ENCODE data around the gene CTXN2.

Gene CTXN2

DNA sequence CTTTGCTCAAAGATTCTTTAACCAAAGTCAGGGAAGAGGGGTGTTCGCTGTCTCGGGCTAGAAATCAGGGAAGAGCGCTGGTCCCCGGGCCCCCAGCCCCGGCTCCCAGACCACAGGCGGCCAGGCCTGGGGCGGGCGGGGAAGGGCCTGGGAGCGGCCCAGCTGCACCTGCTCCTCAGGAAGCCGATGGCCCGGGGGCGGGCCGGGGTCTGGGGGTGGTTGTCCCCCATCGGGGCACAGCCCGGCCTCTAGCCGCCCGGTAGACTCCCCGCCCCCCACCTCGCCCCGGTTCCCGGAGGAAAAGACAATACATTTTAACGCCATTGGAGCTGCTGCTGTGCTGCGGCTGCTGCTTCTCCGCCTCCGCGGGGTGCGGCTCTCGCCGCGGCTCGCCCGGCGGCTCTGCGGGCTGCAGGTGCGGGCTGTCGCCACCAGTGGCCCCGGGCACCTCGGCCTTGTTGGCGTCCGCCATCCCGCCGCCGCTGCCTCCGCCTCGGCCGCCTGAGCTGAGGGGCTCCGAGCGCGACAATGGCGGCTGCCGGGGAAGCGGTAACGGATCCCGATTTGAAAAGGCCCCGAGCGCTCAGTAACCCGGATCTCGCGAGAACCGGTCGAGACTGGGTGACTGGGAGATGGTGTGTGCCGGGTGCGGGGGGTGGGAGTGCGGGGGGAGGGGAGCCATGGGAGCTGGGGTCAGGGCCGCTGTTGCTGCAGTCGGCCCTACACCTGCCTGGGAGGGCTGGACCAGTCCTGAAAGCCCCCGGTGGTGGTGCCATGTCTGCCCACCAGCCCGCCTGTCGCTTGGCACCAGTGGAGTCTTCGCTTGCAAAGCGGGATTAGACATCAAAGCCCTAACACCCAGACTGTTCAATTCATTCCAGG lies 13.5 kb upstream of the CTXN2 start, which contains the start of gene MYEF2:
Gene MYEF2, minus strand, starts transcription at position 530 of the 882 bp plus-strand sequence. Its CDS starts 58 bp downstream, at position 472.
- Histone ChIP-seq H3K27me3 (ENCODE audit: low read length) (no peaks in the 10 kb centered on the region), H3K9me3 (ENCODE audit: insufficient read depth, low read length) (no peaks in the 10 kb centered on the region), H3F3A (ENCODE audit: insufficient read depth) (no peaks in the 10 kb centered on the region), H3K79me2 (ENCODE audit: insufficient read depth, low read length) (no peaks in the 10 kb centered on the region), H4K20me1 (ENCODE audit: low read depth, low read length) (no peaks in the 10 kb centered on the region), H3K9me2 (replicated peaks; ENCODE audit: insufficient read depth, low read length) (no peaks in the 10 kb centered on the region), H3K4me2 (ENCODE audit: low read depth, low read length, poor library complexity, severe bottlenecking) (no peak within 1 kb of the TSS), H3K4me3 (ENCODE audit: insufficient read depth, low read length, poor library complexity, severe bottlenecking) (no peak within 1 kb of the TSS), H3K36me3 (ENCODE audit: low read length) (no peaks in the 10 kb centered on the region), H3K9ac (ENCODE audit: low read length) (no peak within 1 kb of the TSS), H2AFZ (ENCODE audit: low read depth, low read length, severe bottlenecking) (no peak within 1 kb of the TSS), H3K27ac (ENCODE audit: low read depth, low read length) (no peak within 1 kb of the TSS)
- no peak for TF ChIP-seq EZH2phosphoT487 (conservative IDR thresholded peaks at IDR 0.05; ENCODE audit: low read length)
- TF ChIP-seq, protein P1, sequence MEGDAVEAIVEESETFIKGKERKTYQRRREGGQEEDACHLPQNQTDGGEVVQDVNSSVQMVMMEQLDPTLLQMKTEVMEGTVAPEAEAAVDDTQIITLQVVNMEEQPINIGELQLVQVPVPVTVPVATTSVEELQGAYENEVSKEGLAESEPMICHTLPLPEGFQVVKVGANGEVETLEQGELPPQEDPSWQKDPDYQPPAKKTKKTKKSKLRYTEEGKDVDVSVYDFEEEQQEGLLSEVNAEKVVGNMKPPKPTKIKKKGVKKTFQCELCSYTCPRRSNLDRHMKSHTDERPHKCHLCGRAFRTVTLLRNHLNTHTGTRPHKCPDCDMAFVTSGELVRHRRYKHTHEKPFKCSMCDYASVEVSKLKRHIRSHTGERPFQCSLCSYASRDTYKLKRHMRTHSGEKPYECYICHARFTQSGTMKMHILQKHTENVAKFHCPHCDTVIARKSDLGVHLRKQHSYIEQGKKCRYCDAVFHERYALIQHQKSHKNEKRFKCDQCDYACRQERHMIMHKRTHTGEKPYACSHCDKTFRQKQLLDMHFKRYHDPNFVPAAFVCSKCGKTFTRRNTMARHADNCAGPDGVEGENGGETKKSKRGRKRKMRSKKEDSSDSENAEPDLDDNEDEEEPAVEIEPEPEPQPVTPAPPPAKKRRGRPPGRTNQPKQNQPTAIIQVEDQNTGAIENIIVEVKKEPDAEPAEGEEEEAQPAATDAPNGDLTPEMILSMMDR (IDR thresholded peaks at IDR 0.05; ENCODE audit: insufficient read depth, low read length, poor library complexity, severe bottlenecking), result no peak

DNA sequence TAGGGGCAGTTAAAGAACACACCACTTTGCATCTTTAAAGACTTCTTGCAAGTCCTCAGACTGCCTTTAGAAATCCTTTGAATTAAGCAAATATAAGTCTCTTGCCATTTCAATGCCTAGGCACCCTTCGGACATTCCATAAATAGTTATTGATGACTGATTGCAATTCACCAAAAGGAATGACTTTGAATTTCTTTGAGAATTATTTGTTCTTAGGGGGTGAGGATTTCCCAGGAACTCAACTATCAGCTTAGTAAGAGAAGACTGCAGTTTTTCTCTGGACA lies 12.9 kb upstream of the CTXN2 start:
- Histone ChIP-seq H3K9ac (ENCODE audit: low read length) (no peak overlapping the region), H3F3A (ENCODE audit: insufficient read depth) (no peaks in the 10 kb centered on the region), H4K20me1 (ENCODE audit: low read depth, low read length) (no peaks in the 10 kb centered on the region), H3K4me2 (ENCODE audit: low read depth, low read length, poor library complexity, severe bottlenecking) (no peak overlapping the region), H3K4me3 (ENCODE audit: insufficient read depth, low read length, poor library complexity, severe bottlenecking) (no peak overlapping the region), H3K36me3 (ENCODE audit: low read length) (no peaks in the 10 kb centered on the region), H2AFZ (ENCODE audit: low read depth, low read length, severe bottlenecking) (no peak overlapping the region), H3K27ac (ENCODE audit: low read depth, low read length) (no peak overlapping the region), H3K9me3 (ENCODE audit: insufficient read depth, low read length) (no peaks in the 10 kb centered on the region), H3K9me2 (replicated peaks; ENCODE audit: insufficient read depth, low read length) (no peaks in the 10 kb centered on the region), H3K79me2 (ENCODE audit: insufficient read depth, low read length) (no peaks in the 10 kb centered on the region), H3K27me3 (ENCODE audit: low read length) (no peaks in the 10 kb centered on the region)
- no peak for TF ChIP-seq EZH2phosphoT487 (conservative IDR thresholded peaks at IDR 0.05; ENCODE audit: low read length)
- TF ChIP-seq, protein P1 (IDR thresholded peaks at IDR 0.05; ENCODE audit: insufficient read depth, low read length, poor library complexity, severe bottlenecking), result no peak

DNA sequence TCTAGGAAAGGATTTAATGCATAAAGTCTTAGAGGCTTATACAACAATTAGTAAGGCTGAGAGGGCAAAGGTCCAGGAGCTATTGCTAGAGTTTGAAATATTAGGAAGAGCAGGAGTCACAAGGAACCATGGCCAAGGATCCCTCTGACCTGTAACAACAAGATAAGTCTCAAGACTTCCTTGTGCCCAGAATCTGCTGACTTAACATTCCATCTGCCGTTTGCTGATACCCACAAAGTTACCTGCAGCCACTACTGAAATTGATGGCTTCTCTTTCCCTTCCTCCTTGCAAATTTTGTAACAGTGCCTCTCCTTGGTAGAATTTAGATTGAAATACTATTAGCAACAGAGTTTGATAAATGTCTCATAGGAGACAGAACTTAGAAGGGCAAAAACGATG lies 8.7 kb upstream of the CTXN2 start:
- Histone ChIP-seq H3K27ac (ENCODE audit: low read depth, low read length) (no peak overlapping the region), H2AFZ (ENCODE audit: low read depth, low read length, severe bottlenecking) (no peak overlapping the region), H3K27me3 (ENCODE audit: low read length) (no peaks in the 10 kb centered on the region), H3F3A (ENCODE audit: insufficient read depth) (no peaks in the 10 kb centered on the region), H3K79me2 (ENCODE audit: insufficient read depth, low read length) (no peaks in the 10 kb centered on the region), H3K4me2 (ENCODE audit: low read depth, low read length, poor library complexity, severe bottlenecking) (no peak overlapping the region), H3K9me2 (replicated peaks; ENCODE audit: insufficient read depth, low read length) (no peaks in the 10 kb centered on the region), H3K9ac (ENCODE audit: low read length) (no peak overlapping the region), H3K36me3 (ENCODE audit: low read length) (no peaks in the 10 kb centered on the region), H3K9me3 (ENCODE audit: insufficient read depth, low read length) (no peaks in the 10 kb centered on the region), H3K4me3 (ENCODE audit: insufficient read depth, low read length, poor library complexity, severe bottlenecking) (no peak overlapping the region), H4K20me1 (ENCODE audit: low read depth, low read length) (no peaks in the 10 kb centered on the region)
- no peak for TF ChIP-seq EZH2phosphoT487 (conservative IDR thresholded peaks at IDR 0.05; ENCODE audit: low read length)
- TF ChIP-seq, protein P1 (IDR thresholded peaks at IDR 0.05; ENCODE audit: insufficient read depth, low read length, poor library complexity, severe bottlenecking), result no peak
